K562 (cell line): ENCODE data around the gene PRODH. TPM values are rescaled to one million over a fixed set of nuclear protein-coding genes. Genes with fewer than 3 reads are reported as not detected.

Experiments
- ATAC-seq: fragments of 200-7000 bp; cut with Tn5 transposase; 3 replicates; pipeline ENCODE4 v1.9.1; 2020; ENCODE audit warnings: moderate library complexity
- BruUV-seq: library from RNA; stranded (reverse); fragments of 400-500 nt; replicated peaks from 2 replicates; lab custom pipeline; 2021; lab: Mats Ljungman, UMichigan
- CTCF ChIA-PET: fragments of 300-600 bp; formaldehyde crosslinking; extraction: SDS; loops from one replicate; lab custom pipeline; 2021; ENCODE audit warnings: low intra/inter-chr PET ratio; lab: Yijun Ruan, JAX
- POLR2A ChIA-PET: fragments of 300-600, 350-650 bp; sonication (Branson Sonifier 250); formaldehyde crosslinking; extraction: SDS; loops from one replicate; lab custom pipeline; 2021; ENCODE audit warnings: antibody characterized with exemption, inconsistent platforms; lab: Yijun Ruan, JAX
- DNase-seq, 4 experiments: peaks; one replicate each; pipeline versions ENCODE4 v3.0.0 to v3.0.0-alpha.2; 2011 to 2018; ENCODE audit warnings: low spot score in 3 of 4, mixed read lengths in 3 of 4; ENCODE audit errors: extremely low read depth in 1 of 4
- FAIRE-seq: peaks from 2 replicates; lab custom pipeline; 2011; peaks lifted over from hg19 to GRCh38; lab: Jason Lieb, UNC
- H2AFZ ChIP-seq: 2 replicates; pipeline ENCODE4 v1.6.0; 2011; ENCODE audit warnings: low read depth, low read length, control low read depth, inconsistent platforms
- H3K27ac ChIP-seq: fragments of 200-600 bp; 3 replicates; pipeline ENCODE4 v1.8.0; 2011; ENCODE audit warnings: low read depth, mild to moderate bottlenecking, control low read depth, inconsistent platforms, low read length, moderate library complexity, mixed read lengths; ENCODE audit errors: extremely low read depth
- H3K27me3 ChIP-seq, 2 experiments: fragments of 300-600 bp in 1 of 2; 2 replicates in 1 of 2; 3 replicates in 1 of 2; pipeline versions ENCODE4 v1.6.0 to v1.8.0; 2011; ENCODE audit warnings: inconsistent platforms in 2 of 2, low read length in 2 of 2, mild to moderate bottlenecking in 1 of 2, mixed read lengths in 1 of 2, moderate library complexity in 1 of 2; ENCODE audit not compliant: control insufficient read depth in 2 of 2, insufficient read depth in 2 of 2
- H3K36me3 ChIP-seq: fragments of 300-600 bp; 3 replicates; pipeline ENCODE4 v1.8.0; 2011; ENCODE audit warnings: mild to moderate bottlenecking, low read length, inconsistent platforms; ENCODE audit not compliant: control insufficient read depth, insufficient read depth
- H3K4me1 ChIP-seq, 2 experiments: fragments of 200-600 bp in 1 of 2; replicated peaks in 1 of 2; 2 replicates in 1 of 2; 3 replicates in 1 of 2; pipeline versions ENCODE4 v1.5.1 to v1.8.0; 2011; ENCODE audit warnings: inconsistent platforms in 2 of 2, low read length in 2 of 2, mild to moderate bottlenecking in 1 of 2, mixed read lengths in 1 of 2, moderate library complexity in 1 of 2; ENCODE audit not compliant: control insufficient read depth in 2 of 2, insufficient read depth in 2 of 2
- H3K4me2 ChIP-seq: 2 replicates; pipeline ENCODE4 v1.6.1; 2011; ENCODE audit warnings: low read length, control low read depth, inconsistent platforms, mixed read lengths; ENCODE audit not compliant: insufficient read depth
- H3K4me3 ChIP-seq: fragments of 200-600 bp; sonication (generic), shearing (Covaris generic); 2 replicates; pipeline ENCODE4 v1.5.1; 2016; ENCODE audit warnings: control low read depth, inconsistent platforms
- H3K79me2 ChIP-seq: fragments of 200-600 bp; 3 replicates; pipeline ENCODE4 v1.8.0; 2011; ENCODE audit warnings: low read length, inconsistent platforms; ENCODE audit not compliant: control insufficient read depth, insufficient read depth
- H3K9ac ChIP-seq, 2 experiments: 2 replicates each; pipeline versions ENCODE4 v1.6.0 to v1.6.1; 2011; ENCODE audit warnings: low read depth in 2 of 2, low read length in 2 of 2, control low read depth in 1 of 2, inconsistent platforms in 1 of 2, mild to moderate bottlenecking in 1 of 2, mixed read lengths in 1 of 2; ENCODE audit not compliant: insufficient read depth in 1 of 2
- H3K9me1 ChIP-seq: one replicate; pipeline ENCODE4 v1.6.0; 2011; ENCODE audit warnings: inconsistent platforms, mild to moderate bottlenecking, low read length, moderate library complexity; ENCODE audit not compliant: control insufficient read depth, insufficient read depth
- H3K9me3 ChIP-seq: replicated peaks from 2 replicates; pipeline ENCODE4 v1.5.1; 2011; ENCODE audit warnings: low read depth, low read length, inconsistent platforms; ENCODE audit not compliant: control insufficient read depth, insufficient read depth
- H4K20me1 ChIP-seq: replicated peaks from 2 replicates; pipeline ENCODE4 v1.6.1; 2011; ENCODE audit warnings: low read length, inconsistent platforms, mixed read lengths; ENCODE audit not compliant: control insufficient read depth, insufficient read depth
- PRPF4 ChIP-seq: fragments of 200-400 bp; formaldehyde crosslinking; IDR thresholded peaks from one replicate; pipeline ENCODE4 v1.6.1; 2017; ENCODE audit warnings: low read length, low read depth, mild to moderate bottlenecking; ENCODE audit not compliant: insufficient read depth, poor library complexity, severe bottlenecking
- SMARCE1 ChIP-seq: fragments of 450-650 bp; IDR thresholded peaks from 2 replicates; pipeline ENCODE4 v1.7.1; 2016; ENCODE audit warnings: mild to moderate bottlenecking
- ZNF41 ChIP-seq: fragments of 250-450 bp; sonication (Bioruptor Pico); conservative IDR thresholded peaks from 2 replicates; pipeline ENCODE4 v1.4.0; 2020; ENCODE audit warnings: mild to moderate bottlenecking
- WGBS: fragments of 100-300 bp; shearing (Covaris generic); methylation state at CpG from one replicate; pipeline ENCODE4 v1.1.6; 2016; ENCODE audit warnings: low coverage, mixed read lengths; ENCODE audit not compliant: insufficient coverage; ENCODE audit errors: missing lambda C conversion rate; 5-methylcytosine and 5-hydroxymethylcytosine counted together
- in situ Hi-C: fragments of 300-500 bp; cut with MboI; formaldehyde crosslinking; loops from 4 replicates; pipeline ENCODE4 v1.15.0; 2018; ENCODE audit warnings: inconsistent platforms, mixed read lengths
- intact Hi-C: fragments of 100-400 bp; cut with micrococcal nuclease; formaldehyde crosslinking; loops from 2 replicates; pipeline ENCODE4 v1.14.2; 2022
- polyA plus RNA-seq, 8 experiments: library from polyadenylated mRNA; depleted of rRNA in 4 of 8; stranded (reverse) in 5 of 8; unstranded in 3 of 8; fragments of >200 nt; fragmentation: Nextera tagmentation in 2 of 8; fragmentation: Illumina TruSeq in 1 of 8; extraction: Ambion mirVana in 2 of 8; extraction: Trizol in 1 of 8; gene quantifications; 2 replicates each; pipeline versions ENCODE4 v1.2.1 to v1.2.3, GENCODE V29; 2011 to 2014; ENCODE audit warnings: inconsistent platforms in 1 of 8, missing spikeins in 1 of 8
- total RNA-seq, 7 experiments: library from RNA; depleted of rRNA in 6 of 7; stranded (reverse); fragments of >200 nt in 6 of 7; fragmentation: Illumina TruSeq in 2 of 7; extraction: Trizol in 2 of 7; gene quantifications; 2 replicates each; pipeline versions ENCODE4 v1.2.1 to v1.2.3, GENCODE V29; 2011 to 2021; ENCODE audit warnings: low replicate concordance in 1 of 7
- TF ChIP-seq, protein P1 (sequence below), 3 experiments: fragments of 200-800 bp in 1 of 3; fragments of 250-450 bp in 1 of 3; fragments of 450-650 bp in 1 of 3; sonication (Bioruptor Pico) in 1 of 3; sonication (Bioruptor generic) in 1 of 3; formaldehyde crosslinking in 1 of 3; IDR thresholded peaks; 2 replicates each; pipeline versions ENCODE4 v1.6.1 to v1.8.0; 2016 to 2022; ENCODE audit warnings: mild to moderate bottlenecking in 2 of 3, missing genetic modification characterization in 2 of 3, missing compliant biosample characterization in 1 of 3, moderate library complexity in 1 of 3
- TF ChIP-seq, protein P2 (sequence below): IDR thresholded peaks from 2 replicates; pipeline ENCODE4 v1.6.1; 2012; ENCODE audit warnings: low read depth, low read length, improper control_type of control experiment, borderline replicate concordance
- TF ChIP-seq, protein P3 (sequence below): sonication (generic); formaldehyde crosslinking; IDR thresholded peaks from 2 replicates; pipeline ENCODE4 v1.8.0; 2022; ENCODE audit warnings: missing genetic modification reagents, mild to moderate bottlenecking, borderline replicate concordance
- TF ChIP-seq, protein P4 (sequence below): fragments of 250-450 bp; sonication (Bioruptor Pico); IDR thresholded peaks from 2 replicates; pipeline ENCODE4 v1.4.0; 2020

Gene PRODH
- total and polyA plus RNA-seq, 9 of the 15 experiments (the other 6 are each of a cell fraction or from before 2014, with no cell fraction given) = 0.07 to 0.11 TPM; not detected in 7

DNA sequence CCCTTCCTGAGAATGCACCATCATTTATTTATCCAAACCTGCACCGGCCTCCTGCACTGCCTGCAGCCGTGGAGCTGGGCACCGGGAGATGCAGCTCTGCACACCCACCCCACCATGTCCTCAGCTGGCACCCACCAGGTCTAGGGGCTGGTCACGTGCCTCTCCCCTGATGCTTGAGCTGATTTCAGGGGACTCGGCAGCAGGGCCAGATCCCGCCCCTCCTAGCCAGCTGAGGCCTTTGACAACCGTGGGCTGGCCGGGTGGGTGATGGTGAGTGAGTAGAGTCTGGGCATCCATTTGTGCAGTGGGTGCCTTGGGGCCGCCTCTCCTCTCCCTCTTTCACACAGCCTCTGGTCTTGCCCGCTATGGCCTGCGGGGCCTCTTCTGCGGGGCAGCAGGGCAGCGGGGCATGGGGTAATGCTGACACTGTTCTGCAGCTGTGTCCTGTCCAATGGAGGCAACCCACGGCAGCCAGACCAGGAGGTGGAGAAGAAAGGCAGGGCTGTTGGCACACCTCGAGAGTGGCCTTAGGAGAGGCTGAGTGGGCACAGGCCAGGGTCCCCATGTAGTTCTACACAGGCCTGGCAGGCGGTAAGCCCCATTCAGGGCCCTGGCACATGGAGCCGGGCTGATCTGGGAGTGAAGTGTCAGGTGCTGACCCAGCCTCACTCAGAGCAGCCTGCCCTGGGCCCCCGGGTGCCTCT is 38.5 kb upstream of the PRODH start:
- H3K27me3 ChIP-seq = peaks cover 30 to 71% of the 10 kb centered on the region in 2 experiments; a peak in 4 of 5 replicates
- ATAC-seq = no peak
- H3K9me1 ChIP-seq = no peaks in the 10 kb centered on the region
- no peak overlapping the region for H3K9ac ChIP-seq
- H3K9me3 ChIP-seq = no peaks in the 10 kb centered on the region
- POLR2A ChIA-PET = interaction anchor here (0.6 kb wide), 1 partner anchor 11 kb away, joined by 3 read pairs; no protein-coding TSS in a partner anchor
- H3K79me2 ChIP-seq = no peaks in the 10 kb centered on the region
- 3% methylated on average over 18 of the region's 18 CpGs for WGBS
- intact Hi-C loops (no loop called here), in situ Hi-C loops (loop anchor here (25.0 kb wide), 1 partner anchor 187 kb away; no protein-coding TSS in a partner anchor)
- no peak overlapping the region for H3K4me2 ChIP-seq
- H4K20me1 ChIP-seq = peaks cover 14% of the 10 kb centered on the region
- no peak overlapping the region for H3K4me3 ChIP-seq
- CTCF ChIA-PET = no interaction called here
- no TSS peak for BruUV-seq
- no peak for FAIRE-seq
- no peak overlapping the region for H3K27ac ChIP-seq
- peak in 1 of 4 experiments; percentile 20 for DNase-seq
- no peaks in the 10 kb centered on the region for H3K36me3 ChIP-seq
- peaks cover 0 to 40% of the 10 kb centered on the region in 2 experiments; a peak in 2 of 5 replicates for H3K4me1 ChIP-seq
- H2AFZ ChIP-seq = no peak overlapping the region
- no peak for TF ChIP-seq PRPF4
- TF ChIP-seq, protein P1, sequence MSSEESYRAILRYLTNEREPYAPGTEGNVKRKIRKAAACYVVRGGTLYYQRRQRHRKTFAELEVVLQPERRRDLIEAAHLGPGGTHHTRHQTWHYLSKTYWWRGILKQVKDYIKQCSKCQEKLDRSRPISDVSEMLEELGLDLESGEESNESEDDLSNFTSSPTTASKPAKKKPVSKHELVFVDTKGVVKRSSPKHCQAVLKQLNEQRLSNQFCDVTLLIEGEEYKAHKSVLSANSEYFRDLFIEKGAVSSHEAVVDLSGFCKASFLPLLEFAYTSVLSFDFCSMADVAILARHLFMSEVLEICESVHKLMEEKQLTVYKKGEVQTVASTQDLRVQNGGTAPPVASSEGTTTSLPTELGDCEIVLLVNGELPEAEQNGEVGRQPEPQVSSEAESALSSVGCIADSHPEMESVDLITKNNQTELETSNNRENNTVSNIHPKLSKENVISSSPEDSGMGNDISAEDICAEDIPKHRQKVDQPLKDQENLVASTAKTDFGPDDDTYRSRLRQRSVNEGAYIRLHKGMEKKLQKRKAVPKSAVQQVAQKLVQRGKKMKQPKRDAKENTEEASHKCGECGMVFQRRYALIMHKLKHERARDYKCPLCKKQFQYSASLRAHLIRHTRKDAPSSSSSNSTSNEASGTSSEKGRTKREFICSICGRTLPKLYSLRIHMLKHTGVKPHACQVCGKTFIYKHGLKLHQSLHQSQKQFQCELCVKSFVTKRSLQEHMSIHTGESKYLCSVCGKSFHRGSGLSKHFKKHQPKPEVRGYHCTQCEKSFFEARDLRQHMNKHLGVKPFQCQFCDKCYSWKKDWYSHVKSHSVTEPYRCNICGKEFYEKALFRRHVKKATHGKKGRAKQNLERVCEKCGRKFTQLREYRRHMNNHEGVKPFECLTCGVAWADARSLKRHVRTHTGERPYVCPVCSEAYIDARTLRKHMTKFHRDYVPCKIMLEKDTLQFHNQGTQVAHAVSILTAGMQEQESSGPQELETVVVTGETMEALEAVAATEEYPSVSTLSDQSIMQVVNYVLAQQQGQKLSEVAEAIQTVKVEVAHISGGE (CRISPR knock-in tag; IDR thresholded peaks at IDR 0.05) = no peak
- TF ChIP-seq SMARCE1 = no peak
- TF ChIP-seq, protein P2, sequence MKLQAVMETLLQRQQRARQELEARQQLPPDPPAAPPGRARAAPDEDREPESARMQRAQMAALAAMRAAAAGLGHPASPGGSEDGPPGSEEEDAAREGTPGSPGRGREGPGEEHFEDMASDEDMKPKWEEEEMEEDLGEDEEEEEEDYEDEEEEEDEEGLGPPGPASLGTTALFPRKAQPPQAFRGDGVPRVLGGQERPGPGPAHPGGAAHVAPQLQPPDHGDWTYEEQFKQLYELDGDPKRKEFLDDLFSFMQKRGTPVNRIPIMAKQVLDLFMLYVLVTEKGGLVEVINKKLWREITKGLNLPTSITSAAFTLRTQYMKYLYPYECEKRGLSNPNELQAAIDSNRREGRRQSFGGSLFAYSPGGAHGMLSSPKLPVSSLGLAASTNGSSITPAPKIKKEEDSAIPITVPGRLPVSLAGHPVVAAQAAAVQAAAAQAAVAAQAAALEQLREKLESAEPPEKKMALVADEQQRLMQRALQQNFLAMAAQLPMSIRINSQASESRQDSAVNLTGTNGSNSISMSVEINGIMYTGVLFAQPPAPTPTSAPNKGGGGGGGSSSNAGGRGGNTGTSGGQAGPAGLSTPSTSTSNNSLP = no peak
- TF ChIP-seq, protein P3, sequence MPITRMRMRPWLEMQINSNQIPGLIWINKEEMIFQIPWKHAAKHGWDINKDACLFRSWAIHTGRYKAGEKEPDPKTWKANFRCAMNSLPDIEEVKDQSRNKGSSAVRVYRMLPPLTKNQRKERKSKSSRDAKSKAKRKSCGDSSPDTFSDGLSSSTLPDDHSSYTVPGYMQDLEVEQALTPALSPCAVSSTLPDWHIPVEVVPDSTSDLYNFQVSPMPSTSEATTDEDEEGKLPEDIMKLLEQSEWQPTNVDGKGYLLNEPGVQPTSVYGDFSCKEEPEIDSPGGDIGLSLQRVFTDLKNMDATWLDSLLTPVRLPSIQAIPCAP (CRISPR knock-in tag) = no peak
- no peak for TF ChIP-seq ZNF41 (CRISPR knock-in tag)
- TF ChIP-seq, protein P4, sequence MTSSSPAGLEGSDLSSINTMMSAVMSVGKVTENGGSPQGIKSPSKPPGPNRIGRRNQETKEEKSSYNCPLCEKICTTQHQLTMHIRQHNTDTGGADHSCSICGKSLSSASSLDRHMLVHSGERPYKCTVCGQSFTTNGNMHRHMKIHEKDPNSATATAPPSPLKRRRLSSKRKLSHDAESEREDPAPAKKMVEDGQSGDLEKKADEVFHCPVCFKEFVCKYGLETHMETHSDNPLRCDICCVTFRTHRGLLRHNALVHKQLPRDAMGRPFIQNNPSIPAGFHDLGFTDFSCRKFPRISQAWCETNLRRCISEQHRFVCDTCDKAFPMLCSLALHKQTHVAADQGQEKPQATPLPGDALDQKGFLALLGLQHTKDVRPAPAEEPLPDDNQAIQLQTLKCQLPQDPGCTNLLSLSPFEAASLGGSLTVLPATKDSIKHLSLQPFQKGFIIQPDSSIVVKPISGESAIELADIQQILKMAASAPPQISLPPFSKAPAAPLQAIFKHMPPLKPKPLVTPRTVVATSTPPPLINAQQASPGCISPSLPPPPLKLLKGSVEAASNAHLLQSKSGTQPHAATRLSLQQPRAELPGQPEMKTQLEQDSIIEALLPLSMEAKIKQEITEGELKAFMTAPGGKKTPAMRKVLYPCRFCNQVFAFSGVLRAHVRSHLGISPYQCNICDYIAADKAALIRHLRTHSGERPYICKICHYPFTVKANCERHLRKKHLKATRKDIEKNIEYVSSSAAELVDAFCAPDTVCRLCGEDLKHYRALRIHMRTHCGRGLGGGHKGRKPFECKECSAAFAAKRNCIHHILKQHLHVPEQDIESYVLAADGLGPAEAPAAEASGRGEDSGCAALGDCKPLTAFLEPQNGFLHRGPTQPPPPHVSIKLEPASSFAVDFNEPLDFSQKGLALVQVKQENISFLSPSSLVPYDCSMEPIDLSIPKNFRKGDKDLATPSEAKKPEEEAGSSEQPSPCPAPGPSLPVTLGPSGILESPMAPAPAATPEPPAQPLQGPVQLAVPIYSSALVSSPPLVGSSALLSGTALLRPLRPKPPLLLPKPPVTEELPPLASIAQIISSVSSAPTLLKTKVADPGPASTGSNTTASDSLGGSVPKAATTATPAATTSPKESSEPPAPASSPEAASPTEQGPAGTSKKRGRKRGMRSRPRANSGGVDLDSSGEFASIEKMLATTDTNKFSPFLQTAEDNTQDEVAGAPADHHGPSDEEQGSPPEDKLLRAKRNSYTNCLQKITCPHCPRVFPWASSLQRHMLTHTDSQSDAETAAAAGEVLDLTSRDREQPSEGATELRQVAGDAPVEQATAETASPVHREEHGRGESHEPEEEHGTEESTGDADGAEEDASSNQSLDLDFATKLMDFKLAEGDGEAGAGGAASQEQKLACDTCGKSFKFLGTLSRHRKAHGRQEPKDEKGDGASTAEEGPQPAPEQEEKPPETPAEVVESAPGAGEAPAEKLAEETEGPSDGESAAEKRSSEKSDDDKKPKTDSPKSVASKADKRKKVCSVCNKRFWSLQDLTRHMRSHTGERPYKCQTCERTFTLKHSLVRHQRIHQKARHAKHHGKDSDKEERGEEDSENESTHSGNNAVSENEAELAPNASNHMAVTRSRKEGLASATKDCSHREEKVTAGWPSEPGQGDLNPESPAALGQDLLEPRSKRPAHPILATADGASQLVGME (CRISPR knock-in tag) = 0 out of 2 replicates have a peak, but pooled peaks have one; percentile 14
